HCEC 1CT (cell line): ENCODE results near the gene ANKAR.
"Not testable (repeated sequence)": the region's sequence is repeated elsewhere in the genome, so short reads cannot be mapped to it uniquely, and the experiment has no call there.

Experiments
- DNase-seq: peaks from one replicate; pipeline ENCODE4 v3.0.0-alpha.2; 2017

The ANKAR gene

GRCh38 chr2:189674374-189675112, at the start of gene ANKAR:
Gene ANKAR (plus strand): TSS chr2:189674670. CDS start chr2:189676491, 1,821 bp downstream.
- peak; percentile 81 for DNase-seq

- DNase-seq: no peak
Observed at GRCh38 chr2:189625636-189626035, 48.8 kb upstream of the ANKAR start.

GRCh38 chr2:189627789-189628188, 46.7 kb upstream of the ANKAR start:
- no peak for DNase-seq

- peak; percentile 32 for DNase-seq
Observed at GRCh38 chr2:189628817-189629530, 45.5 kb upstream of the ANKAR start.

- DNase-seq: peak; percentile 34
Observed at GRCh38 chr2:189629531-189630453, 44.7 kb upstream of the ANKAR start.

- DNase-seq: no peak
Observed at GRCh38 chr2:189631849-189632248, 42.6 kb upstream of the ANKAR start.

- peak; percentile 32 for DNase-seq
Observed at GRCh38 chr2:189633392-189633811, 41.1 kb upstream of the ANKAR start.

- no peak for DNase-seq
Observed at GRCh38 chr2:189635353-189635752, 39.1 kb upstream of the ANKAR start.

- DNase-seq: no peak
Observed at GRCh38 chr2:189638301-189639006, 36.0 kb upstream of the ANKAR start.

GRCh38 chr2:189639007-189639609, 35.4 kb upstream of the ANKAR start:
- DNase-seq: no peak

- no peak for DNase-seq
Observed at GRCh38 chr2:189641002-189641401, 33.5 kb upstream of the ANKAR start.

- no peak for DNase-seq
Observed at GRCh38 chr2:189641590-189641989, 32.9 kb upstream of the ANKAR start.

- DNase-seq: no peak
Observed at GRCh38 chr2:189646521-189646920, 27.9 kb upstream of the ANKAR start.

- DNase-seq: peak; percentile 58
Observed at GRCh38 chr2:189648846-189649509, 25.5 kb upstream of the ANKAR start.

GRCh38 chr2:189651284-189651683, 23.2 kb upstream of the ANKAR start:
- DNase-seq: no peak

- DNase-seq: not testable (repeated sequence)
Observed at GRCh38 chr2:189653464-189653863, 21.0 kb upstream of the ANKAR start.

GRCh38 chr2:189654641-189655040, 19.8 kb upstream of the ANKAR start:
- no peak for DNase-seq

GRCh38 chr2:189657867-189658266, 16.6 kb upstream of the ANKAR start:
- DNase-seq: no peak

GRCh38 chr2:189658306-189659212, 15.9 kb upstream of the ANKAR start:
- no peak for DNase-seq

- DNase-seq: no peak
Observed at GRCh38 chr2:189659734-189660133, 14.7 kb upstream of the ANKAR start.

GRCh38 chr2:189660803-189661147, 13.7 kb upstream of the ANKAR start:
- no peak for DNase-seq
